ENCODE results near the gene FLNB.

The FLNB gene

GRCh38 chr3:58106640-58107039 is 98.4 kb downstream of the FLNB start:
- DNase-seq (ENCODE audit: low read depth) = no peak

- no peak for DNase-seq (ENCODE audit: low read depth)
Observed at GRCh38 chr3:58107597-58107996, 99.4 kb downstream of the FLNB start.

GRCh38 chr3:58109752-58110151 is 101.5 kb downstream of the FLNB start:
- DNase-seq (ENCODE audit: low read depth) = no peak

- no peak for DNase-seq (ENCODE audit: low read depth)
Observed at GRCh38 chr3:58111513-58112184, 103.4 kb downstream of the FLNB start.

GRCh38 chr3:58112185-58112535 is 103.9 kb downstream of the FLNB start:
- no peak for DNase-seq (ENCODE audit: low read depth)

GRCh38 chr3:58115175-58115574 is 107.0 kb downstream of the FLNB start:
- no peak for DNase-seq (ENCODE audit: low read depth)

- no peak for DNase-seq (ENCODE audit: low read depth)
Observed at GRCh38 chr3:58116161-58116955, 108.1 kb downstream of the FLNB start.

GRCh38 chr3:58116985-58117384 is 108.8 kb downstream of the FLNB start:
- DNase-seq (ENCODE audit: low read depth) = no peak

GRCh38 chr3:58117561-58118181 is 109.4 kb downstream of the FLNB start:
- DNase-seq (ENCODE audit: low read depth) = no peak

- DNase-seq (ENCODE audit: low read depth) = no peak
Observed at GRCh38 chr3:58119186-58119585, 111.0 kb downstream of the FLNB start.

GRCh38 chr3:58120075-58120812 is 112.0 kb downstream of the FLNB start:
- no peak for DNase-seq (ENCODE audit: low read depth)

GRCh38 chr3:58121183-58121582 is 113.0 kb downstream of the FLNB start:
- no peak for DNase-seq (ENCODE audit: low read depth)

- DNase-seq (ENCODE audit: low read depth) = no peak
Observed at GRCh38 chr3:58122936-58123700, 114.9 kb downstream of the FLNB start.

- DNase-seq (ENCODE audit: low read depth) = no peak
Observed at GRCh38 chr3:58124387-58124786, 116.2 kb downstream of the FLNB start.

- peak; percentile 17 for DNase-seq (ENCODE audit: low read depth)
Observed at GRCh38 chr3:58129041-58129770, 121.0 kb downstream of the FLNB start.

GRCh38 chr3:58130591-58130990 is 122.4 kb downstream of the FLNB start:
- DNase-seq (ENCODE audit: low read depth) = no peak

GRCh38 chr3:58131101-58131825 is 123.0 kb downstream of the FLNB start:
- no peak for DNase-seq (ENCODE audit: low read depth)

GRCh38 chr3:58132850-58133249 is 124.6 kb downstream of the FLNB start:
- no peak for DNase-seq (ENCODE audit: low read depth)

- no peak for DNase-seq (ENCODE audit: low read depth)
Observed at GRCh38 chr3:58134468-58134867, 126.2 kb downstream of the FLNB start.

Measured in CMK (cell line).